LNCAP (cell line): ENCODE data around the gene YWHAE.

Experiments used
- CTCF ChIP-seq: fragments of 450-650 bp; IDR thresholded peaks from 2 replicates; pipeline ENCODE4 v1.5.1; 2017; ENCODE audit warnings: mild to moderate bottlenecking

Gene YWHAE

GRCh38 chr17:1398028-1398427, 2.0 kb downstream of the YWHAE start:
- no peak for TF ChIP-seq CTCF

GRCh38 chr17:1391577-1391976, 8.4 kb downstream of the YWHAE start:
- TF ChIP-seq CTCF, result no peak

GRCh38 chr17:1390432-1391367, 9.3 kb downstream of the YWHAE start:
- TF ChIP-seq CTCF, result no peak

- no peak for TF ChIP-seq CTCF
Observed at GRCh38 chr17:1386265-1386664, 13.8 kb downstream of the YWHAE start.

GRCh38 chr17:1385861-1386260, 14.2 kb downstream of the YWHAE start:
- TF ChIP-seq CTCF, result no peak

GRCh38 chr17:1384905-1385435, 15.1 kb downstream of the YWHAE start:
- no peak for TF ChIP-seq CTCF

GRCh38 chr17:1379930-1380313, 20.1 kb downstream of the YWHAE start:
- no peak for TF ChIP-seq CTCF
